Putamen (tissue), 1 donor: Measurements from ENCODE around the gene ZNF79.

Experiments
- DNase-seq: peaks from one replicate; pipeline ENCODE4 v3.0.0-alpha.2; 2016; ENCODE audit warnings: low spot score

ZNF79 gene

DNA sequence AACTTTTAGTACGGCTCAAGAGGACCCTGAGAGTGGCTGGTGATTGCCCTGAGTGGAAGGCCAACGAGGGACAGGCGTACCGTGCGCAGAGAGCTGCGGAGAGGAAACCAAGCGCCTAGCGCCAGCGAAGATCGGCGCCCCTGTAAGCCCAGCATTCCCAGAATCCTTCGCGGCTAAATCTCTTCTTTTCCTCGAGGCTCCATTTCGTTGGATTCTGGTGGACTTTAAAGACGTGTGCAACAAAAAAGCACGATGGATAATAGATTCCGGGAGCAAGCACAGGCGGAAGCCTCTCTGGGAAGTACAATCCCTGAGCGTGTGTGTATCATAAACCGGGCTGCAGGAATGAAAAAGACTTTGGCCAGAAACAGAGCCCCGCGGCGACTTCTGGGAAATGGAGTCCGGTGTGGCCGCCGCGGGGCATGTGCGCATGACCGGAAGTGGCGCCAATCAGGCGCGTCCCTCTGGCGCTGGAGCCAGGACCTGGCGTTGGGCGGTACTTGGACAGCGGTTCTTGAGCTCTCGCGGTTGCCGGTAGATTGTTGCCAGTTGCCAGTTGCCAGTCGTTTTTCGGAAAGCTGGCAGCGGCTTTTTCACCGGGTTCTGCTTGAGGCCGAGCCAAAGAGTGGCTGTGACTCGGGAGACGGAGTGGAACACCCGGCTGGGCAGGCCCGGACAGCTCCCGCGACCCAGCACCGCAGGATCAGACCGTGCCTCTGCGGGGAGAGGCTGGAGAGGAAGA is at the start of gene ZNF79:
TSS of gene ZNF79 (plus strand) at position 449 of the 742 bp plus-strand sequence. CDS start 406 bp downstream, outside the sequence.
- peak; percentile 89 for DNase-seq

DNA sequence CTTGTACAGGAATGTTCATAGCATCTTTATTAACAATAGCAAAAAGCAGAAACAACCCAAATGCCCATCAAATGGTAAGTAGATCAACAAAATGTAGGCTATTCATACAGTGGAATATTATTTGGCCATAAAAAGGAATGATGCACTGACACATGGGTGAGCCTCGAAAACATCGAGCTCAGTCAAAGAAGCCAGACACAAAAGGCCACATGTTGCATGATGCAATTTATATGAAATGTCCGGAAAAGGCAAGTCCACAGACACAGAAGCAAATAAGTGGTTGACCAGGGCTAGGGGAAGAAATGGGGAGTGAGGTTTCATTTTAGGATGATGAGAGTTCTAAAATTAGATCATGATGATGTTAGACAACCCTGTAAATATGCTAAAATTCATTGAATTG is 43.7 kb upstream of the ZNF79 start:
- DNase-seq, result no peak

DNA sequence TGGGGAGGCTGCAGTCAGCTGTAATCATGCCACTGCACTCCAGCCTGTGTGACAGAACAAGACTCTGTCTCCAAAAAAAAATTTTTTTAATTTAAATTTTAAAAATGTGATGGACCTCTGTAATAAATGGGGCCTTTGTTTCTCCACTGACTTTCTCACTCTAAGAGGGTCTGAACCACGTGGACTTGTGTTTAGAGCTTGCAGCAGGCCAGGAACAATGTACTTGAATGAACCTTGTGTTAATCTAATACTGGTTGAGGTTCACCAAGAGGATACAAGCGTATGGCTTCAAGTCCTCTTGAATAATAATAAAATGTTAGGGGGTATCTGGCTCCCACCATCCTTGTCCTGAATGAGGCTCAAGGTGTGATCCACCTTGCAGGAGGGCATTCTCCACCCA is 41.6 kb upstream of the ZNF79 start:
- no peak for DNase-seq

DNA sequence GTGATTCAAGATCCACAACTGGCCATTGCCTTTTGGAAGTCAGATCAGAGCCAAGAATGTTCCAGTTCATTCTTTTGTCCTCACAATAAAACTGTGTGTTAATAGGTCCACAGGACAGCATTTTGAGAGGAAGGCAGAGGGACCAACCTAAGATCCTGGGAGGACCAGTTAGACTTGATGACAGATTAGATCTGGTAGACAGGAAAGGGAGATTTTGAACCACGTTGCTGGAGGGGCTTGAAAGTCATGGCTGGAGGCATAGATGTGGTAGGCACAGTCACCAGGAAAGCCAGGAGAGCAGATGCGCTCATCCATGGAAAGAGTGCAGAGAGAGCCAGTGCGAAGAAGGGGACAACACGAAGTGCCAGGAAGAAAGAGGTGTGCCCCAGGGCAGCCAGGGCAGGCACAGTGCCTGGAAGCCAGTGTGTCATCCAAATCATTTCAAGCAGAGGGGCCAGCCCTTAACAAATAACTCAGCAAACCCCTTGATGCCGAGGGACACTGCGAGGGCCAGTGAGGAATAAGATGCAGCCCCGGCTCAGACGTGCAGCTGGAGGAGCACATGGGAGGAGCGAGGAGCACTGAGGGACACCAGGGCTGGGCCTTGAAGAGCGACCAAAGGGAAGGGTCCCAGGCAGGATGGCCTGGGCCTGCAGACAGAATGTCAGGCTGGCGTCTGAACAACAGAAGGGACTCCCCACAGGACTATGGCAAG is 40.0 kb upstream of the ZNF79 start:
- no peak for DNase-seq

DNA sequence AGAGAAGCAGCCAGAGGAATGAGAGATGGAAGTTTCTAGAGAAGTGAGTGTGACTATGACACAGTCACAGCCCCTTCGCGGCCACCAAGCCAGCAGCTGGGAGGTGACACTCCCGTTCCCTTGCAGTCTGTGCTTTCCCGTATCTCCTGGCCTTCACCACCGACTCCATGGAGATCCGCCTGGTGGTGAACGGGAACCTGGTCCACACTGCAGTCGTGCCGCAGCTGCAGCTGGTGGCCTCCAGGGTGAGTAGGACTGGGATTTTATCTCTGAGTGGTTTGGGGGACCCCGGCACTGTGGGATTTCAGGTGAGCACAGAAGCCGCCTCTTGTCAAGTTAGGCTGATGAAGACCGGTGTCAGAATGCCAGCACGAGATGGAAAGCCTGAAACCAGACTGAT is 39.3 kb upstream of the ZNF79 start:
- DNase-seq, result no peak

DNA sequence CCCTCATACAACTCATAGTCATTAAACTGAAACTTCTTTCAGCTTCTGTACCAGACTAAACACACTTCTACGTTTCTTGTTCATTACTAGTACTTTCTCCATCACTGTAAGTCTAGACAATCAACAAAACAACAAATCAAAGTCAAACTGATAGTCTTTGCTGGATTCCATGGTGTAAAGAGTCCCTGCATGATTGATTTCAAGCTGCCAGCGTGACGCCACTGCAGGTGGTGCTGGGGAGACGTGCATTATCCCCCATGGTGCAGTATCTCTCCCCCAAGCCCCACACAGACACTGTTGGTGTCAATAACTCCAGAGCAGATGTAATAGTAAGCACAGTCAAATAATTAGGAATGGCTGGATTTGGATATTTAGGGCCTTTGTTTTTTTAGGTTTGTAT is 37.9 kb upstream of the ZNF79 start:
- no peak for DNase-seq

DNA sequence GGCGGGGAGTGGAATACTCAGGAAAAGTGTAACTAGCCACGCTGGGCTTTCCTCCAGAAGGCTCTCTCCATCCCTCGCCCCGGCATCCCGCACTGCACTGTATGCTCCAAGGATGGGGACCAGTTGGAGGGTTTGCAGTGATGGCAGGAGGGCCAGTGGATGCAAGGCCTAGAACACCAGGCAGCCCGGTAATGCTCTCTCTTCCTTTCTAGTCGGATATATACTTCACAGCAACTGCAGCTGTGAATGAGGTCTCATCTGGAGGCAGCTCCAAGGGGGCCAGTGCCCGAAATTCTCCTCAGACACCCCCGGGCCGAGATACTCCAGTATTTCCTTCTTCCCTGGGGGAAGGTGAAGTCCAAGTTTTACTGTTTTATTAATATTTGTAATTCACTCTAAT is 37.2 kb upstream of the ZNF79 start:
- DNase-seq, result no peak

DNA sequence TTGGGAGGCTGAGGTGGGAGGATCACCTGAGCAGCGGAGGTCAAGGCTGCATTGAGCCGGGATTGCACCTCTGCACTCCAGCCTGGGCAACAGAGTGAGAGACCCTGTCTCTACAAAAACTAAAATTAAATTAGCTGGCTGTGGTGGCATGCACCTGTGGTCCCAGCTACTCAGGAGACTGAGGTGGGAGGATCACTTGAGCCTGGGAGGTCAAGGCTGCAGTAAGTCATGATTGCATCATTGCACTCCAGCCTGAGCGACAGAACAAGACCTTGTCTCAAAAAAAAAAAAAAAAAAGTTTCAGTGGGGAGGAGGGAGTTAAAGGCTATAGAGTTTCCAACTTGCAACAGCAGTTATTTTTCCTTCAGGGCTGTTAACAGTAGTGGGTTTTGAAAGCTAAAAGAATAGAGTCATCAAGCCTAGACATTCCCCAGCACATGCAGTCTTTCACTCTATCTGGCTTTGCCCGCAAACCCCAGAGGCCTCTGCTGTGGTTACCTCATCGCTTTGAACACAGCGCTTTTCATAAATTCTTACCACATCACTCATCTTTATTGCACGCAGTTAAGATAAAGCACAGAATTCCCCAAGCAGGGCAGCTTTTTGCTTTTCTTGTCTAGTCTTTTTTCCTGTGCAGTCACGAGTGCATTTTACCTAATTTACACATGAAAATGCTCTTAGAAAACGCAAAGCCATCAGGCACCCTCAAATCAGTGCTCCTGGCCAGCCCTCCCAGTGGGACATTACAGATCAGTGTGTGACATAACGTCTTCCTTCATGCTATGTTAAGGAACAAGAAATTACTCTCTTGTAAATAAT is 35.9 kb upstream of the ZNF79 start:
- no peak for DNase-seq

DNA sequence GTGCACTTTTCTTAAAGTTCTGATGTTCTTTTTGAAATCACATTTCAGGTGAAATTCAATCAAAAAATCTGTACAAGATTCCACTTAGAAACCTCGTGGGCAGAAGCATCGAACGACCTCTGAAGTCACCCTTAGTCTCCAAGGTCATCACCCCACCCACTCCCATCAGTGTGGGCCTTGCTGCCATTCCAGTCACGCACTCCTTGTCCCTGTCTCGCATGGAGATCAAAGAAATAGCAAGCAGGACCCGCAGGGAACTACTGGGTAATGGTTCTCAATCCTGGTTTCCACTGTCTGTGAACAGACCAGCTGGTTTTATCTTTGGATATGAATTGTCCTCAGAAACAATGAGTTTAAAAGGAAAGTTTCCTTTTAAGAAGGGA is 35.3 kb upstream of the ZNF79 start:
- DNase-seq, result no peak

DNA sequence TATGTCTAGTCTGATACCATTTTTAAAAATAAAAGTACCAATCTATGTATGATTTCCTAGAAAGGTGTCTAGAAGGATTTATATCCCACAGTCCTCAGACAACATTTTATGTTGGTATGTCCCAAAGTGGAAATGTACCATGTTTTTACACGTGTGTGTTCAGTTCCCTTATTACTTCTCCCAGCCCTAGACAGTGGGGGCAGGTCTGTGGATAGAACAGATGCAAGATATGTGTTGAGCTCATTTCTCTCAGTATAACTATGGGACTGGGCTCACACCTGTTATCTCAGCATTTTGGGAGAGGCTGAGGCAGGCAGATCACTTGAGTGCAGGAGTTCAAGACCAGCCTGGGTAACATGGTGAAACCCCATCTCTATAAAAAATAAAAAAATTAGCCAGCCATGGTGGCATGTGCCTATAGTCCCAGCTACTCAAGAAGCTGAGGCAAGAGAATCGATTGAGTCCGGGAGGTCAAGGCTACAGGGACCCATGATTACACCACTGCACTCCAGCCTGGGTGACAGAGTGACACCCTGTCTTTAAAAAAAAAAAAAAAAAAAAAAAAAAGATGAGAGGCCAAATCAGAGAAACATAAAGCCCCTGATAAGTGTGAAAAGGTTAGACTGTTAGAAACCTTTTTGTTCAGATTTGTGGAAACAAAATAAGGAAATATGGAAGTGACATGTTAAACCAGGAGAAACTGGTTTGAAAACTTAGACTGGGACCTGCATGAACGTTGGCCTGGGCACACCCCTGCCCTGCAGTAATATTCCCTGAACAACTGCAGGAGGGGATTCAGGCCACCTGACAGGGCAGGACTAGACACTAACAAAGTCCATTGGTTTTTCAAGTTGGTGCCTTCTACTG is 34.6 kb upstream of the ZNF79 start:
- no peak for DNase-seq

DNA sequence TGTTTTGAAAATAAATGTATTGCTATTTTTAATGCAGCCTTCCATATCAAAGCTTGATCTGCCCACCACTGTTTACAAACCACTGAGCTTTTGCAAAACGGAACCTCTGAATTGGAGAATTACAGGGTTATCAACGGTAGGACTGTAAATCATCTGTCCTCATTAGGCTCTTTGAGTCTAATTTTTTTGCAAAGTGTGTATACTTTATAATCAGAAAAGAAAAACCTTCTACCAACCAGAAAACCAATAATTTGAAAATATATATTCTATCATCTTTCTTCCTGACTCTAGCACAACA is 34.0 kb upstream of the ZNF79 start:
- DNase-seq, result no peak

DNA sequence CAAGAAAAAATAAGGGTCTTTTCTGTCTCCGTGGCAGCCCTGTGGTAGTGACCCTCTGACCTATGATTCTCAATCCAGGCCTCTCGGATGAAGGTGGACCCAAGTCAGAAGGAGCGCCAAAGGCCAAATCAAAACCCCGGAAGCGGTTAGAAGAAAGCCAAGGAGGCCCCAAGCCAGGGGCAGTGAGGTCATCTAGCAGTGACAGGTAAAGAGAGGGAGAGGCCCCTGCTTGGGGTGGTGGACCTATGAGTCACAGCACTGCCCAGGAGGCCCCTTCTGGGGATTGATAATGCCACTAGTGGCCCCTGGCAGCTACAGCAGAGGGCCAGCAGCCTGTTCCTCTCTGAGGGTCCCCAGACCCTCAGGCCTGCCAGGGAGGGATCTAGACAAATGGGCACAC is 33.6 kb upstream of the ZNF79 start:
- DNase-seq, result no peak

DNA sequence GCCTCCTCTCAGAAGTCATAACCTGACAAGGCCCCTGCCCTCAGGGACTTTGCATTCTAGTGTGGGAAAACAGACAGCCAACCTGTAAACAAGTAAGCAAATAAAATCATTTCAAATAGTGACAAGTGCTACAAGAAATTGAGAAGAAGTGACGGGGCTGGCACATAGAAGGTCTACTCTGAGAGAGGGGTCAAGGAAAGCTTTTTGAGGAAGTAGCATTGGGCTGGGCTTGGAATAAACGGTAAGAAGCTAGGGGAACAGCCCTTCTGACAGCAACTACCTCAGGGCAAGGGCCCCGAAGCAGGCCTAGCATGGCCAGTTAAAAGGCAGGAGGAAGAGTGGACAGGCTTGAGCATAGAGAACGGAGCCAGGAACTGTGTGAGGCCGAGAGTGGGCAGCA is 32.0 kb upstream of the ZNF79 start:
- no peak for DNase-seq

DNA sequence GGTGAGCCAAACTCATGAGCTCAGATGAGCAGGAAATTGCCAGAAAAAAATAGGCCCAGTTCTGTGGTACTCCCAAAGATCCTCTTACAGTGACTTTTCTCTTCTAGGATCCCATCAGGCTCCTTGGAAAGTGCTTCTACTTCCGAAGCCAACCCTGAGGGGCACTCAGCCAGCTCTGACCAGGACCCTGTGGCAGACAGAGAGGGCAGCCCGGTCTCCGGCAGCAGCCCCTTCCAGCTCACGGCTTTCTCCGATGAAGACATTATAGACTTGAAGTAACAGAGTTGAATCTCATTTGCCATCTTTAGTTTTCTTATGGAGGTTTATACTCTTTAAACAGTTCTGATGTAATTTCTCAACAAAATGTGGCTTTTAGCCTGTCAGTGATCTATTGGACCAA is 31.2 kb upstream of the ZNF79 start:
- no peak for DNase-seq

DNA sequence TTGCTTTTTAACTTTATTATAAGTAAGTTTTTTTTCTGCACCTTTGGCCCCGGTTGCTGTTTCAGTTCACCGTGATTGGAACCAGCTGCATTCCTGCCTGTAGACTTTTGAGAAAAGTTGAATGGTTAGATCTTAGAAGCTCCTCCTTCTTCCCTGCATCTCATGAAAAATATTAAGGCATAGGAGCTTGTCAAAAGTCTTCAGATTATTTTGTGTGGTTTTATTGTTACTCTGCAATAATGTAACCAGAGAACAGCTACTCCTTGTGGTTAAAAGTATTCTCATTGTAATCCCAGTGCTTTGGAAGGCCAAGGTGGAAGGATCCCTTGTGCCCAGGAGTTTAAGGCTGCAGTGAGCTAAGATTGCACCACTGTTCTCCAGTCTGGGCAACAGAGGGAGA is 30.5 kb upstream of the ZNF79 start:
- no peak for DNase-seq

DNA sequence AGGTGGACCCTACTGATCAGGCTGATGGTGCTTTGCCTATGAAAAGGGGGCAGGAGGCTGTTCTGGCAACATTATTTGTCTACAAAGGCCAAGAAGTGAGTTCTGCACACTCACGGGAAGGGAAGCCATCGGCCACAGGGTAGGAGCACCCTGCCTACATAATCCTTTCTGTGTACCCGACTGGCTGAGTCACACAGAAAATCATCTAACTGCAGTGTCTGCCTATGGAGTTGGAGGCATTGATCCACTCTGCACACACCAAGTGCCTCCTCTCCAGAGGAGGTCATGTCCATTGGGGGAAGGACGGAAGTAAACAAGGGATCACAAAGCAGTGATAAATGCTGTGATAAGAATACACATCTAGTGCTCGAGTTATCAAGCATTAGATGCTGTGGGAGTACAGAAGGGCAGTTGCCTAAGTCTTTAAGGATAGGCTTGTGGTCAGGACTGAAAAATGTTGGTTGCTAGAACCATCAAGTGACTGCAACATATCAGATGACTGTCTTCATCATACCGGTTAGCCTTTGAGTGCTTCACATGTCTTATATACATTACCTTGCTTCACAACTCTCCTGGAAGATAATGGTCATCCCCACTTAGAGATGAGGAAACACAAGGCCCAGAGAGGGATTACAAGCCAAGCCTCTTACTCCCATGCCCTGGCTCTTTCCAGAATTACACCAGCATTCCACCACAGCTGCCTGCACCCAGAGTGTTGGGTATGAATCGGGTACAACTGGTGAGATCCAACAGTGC is 28.5 kb upstream of the ZNF79 start:
- no peak for DNase-seq

DNA sequence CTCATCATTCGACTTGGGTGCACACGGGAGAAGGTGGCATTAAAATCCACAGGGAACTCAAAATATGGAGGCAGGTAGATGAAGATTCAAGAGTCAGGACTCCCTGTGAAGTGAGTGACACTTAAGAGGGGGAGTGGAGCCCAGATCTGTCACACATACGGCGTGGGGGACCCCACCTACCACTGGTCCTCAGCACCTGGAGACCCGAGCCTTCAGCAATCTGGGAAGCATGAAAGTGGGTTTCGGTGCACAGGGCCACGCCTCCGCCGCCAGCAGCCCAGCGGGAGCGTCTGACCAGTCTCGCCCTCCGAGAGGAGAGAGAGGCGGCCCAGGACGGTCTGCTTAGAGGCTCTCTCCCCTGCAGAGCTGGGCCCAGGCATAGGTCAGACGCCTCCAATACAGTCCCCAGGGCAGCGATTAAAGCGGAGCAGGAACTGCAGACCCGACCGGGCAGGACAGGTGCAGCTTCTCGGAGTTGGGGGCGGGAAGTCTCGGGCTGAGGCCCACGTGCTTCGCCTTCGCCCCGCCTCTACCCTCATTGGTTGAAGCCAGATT is 27.9 kb upstream of the ZNF79 start:
- DNase-seq, result no peak

DNA sequence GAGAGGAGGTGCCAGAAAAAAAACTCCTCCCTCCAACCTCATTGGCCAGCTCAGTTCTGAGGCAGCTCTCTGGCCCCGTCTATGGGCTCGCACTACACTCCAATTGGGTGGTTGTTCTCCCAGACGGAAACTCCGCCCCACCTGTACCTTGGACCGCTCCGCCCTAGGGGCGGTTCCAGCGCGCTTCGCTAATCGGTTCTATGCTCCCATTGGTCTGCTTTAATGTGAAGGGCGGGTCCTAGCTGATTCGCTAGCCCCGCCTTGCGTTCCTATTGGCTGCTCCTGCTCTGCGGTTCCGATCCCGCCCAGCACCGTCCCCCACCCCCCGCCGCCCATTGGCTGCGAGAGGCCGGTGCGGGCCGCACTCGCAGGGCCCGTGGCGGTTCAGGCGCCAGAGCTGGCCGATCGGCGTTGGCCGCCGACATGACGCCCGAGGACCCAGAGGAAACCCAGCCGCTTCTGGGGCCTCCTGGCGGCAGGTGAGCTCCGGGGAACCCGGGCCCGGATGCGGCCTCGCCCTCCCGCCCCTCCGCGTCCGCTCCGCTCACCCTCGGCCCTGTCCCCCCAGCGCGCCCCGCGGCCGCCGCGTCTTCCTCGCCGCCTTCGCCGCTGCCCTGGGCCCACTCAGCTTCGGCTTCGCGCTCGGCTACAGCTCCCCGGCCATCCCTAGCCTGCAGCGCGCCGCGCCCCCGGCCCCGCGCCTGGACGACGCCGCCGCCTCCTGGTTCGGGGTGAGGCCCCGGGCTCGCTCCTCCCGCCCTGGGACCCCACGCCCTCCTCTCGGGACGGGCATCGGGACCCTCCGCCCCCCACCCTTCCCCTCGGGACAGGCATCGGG is 27.2 kb upstream of the ZNF79 start, which contains the start of gene SLC2A8:
TSS of gene SLC2A8 (plus strand) at position 362 of the 838 bp plus-strand sequence. CDS start at position 424, 62 bp downstream.
- peak; percentile 100 for DNase-seq

DNA sequence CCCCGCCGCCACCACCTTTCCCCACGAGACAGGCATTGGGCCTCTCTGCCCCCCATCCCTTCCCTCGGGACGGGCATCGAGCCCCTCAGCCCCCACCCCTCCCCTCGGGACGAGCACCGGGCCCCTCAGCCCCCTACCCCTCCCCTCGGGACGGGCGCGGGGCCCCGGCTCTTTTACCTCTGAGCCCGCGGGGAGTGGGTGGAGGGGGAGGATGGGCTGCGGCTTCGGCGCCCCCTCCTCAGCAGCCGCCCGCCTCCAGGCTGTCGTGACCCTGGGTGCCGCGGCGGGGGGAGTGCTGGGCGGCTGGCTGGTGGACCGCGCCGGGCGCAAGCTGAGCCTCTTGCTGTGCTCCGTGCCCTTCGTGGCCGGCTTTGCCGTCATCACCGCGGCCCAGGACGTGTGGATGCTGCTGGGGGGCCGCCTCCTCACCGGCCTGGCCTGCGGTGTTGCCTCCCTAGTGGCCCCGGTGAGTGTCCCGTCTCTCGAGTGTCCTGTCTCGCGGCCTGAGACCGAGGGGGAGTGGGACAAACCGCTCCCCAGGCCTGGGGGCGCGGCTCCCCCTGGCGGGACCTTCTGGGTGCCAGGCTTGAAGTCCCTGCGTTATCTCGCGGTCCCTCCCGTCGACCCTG is 26.4 kb upstream of the ZNF79 start:
- DNase-seq, result no peak

DNA sequence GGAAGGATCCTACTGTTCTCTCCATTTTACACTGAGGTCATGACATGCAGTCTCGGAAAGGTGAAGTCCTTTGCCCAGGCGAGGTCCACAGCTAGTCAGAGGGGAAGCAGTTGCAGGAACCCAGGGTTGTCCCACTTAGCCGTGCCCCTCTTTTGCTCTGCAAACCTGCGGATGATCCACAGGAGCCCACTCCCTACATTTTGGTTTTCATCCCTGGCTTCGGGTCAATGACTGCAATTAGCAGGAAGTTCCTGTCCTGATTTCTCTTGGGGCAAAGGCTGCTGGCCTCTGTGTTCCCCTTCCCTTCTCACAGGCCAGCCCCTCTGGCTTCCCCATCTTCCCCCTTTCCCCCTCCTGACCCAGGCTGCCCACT is 25.9 kb upstream of the ZNF79 start:
- DNase-seq, result no peak
